Measurements from ENCODE around the gene MAP3K4. TPM values are rescaled to one million over a fixed set of nuclear protein-coding genes. Genes with fewer than 3 reads are reported as not detected.

Gene MAP3K4
- total RNA-seq, 2 experiments from 2014 or later: 30.3 to 38.7 TPM

DNA sequence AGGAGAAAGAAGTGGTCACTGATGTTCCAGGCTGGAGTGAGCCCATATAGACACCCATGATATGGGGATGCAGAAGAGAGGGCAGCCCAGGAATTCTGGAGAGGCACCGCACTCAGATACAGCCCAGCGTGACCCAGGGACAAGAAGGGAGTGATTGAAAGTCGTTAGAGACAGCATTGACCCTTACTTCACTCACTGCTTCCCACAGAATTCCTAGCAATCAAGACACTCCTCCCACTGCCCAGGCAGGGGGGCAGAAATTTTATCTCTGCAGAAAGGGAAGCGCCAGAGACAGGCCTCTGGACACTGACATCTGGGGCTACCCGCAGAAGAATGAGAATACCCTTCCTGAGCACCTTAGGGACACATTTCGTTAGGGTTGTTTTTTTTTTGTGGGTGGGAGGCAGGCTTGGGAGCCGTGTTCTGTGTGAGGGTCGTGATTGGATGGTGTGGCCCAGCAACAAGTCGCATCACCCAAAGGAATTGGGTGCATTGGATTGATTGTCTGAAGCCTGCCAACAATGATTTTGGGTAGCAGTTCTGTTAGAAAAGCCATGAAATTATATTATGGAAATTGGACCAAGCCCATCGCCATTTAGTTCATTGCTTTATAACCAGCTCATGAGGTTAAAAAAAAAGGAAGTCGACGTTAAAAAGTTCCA, 45.9 kb upstream of the MAP3K4 start:
- H3K9me2 ChIP-seq (ENCODE audit: insufficient read depth, low read length): no peaks in the 10 kb centered on the region
- H3K4me3 ChIP-seq (ENCODE audit: low read depth, low read length, poor library complexity, severe bottlenecking): no peak overlapping the region
- H3K27ac ChIP-seq (ENCODE audit: low read depth, low read length, poor library complexity, severe bottlenecking): no peak overlapping the region
- H3K4me2 ChIP-seq (ENCODE audit: low read length): no peak overlapping the region
- no peaks in the 10 kb centered on the region for H3K4me1 ChIP-seq (ENCODE audit: insufficient read depth, low read length, poor library complexity, severe bottlenecking)
- no peaks in the 10 kb centered on the region for H3K9me3 ChIP-seq (ENCODE audit: low read length)
- H3K36me3 ChIP-seq (ENCODE audit: insufficient read depth, low read length): no peaks in the 10 kb centered on the region
- H4K20me1 ChIP-seq (ENCODE audit: insufficient read depth, low read length): no peaks in the 10 kb centered on the region
- no peak for DNase-seq (ENCODE audit: low spot score)
- H3K79me2 ChIP-seq (ENCODE audit: insufficient read depth, low read depth, low read length): no peaks in the 10 kb centered on the region
- H2AFZ ChIP-seq (ENCODE audit: low read length): no peak overlapping the region
- no TSS peak for BruUV-seq (replicated peaks)
- ChIA-PET CTCF (ENCODE audit: unreplicated experiment) (no interaction called here), POLR2A (no interaction called here)
- intact Hi-C loops (cut with micrococcal nuclease; ENCODE audit: unreplicated experiment): no loop called here
- TF ChIP-seq CTCF (conservative IDR thresholded peaks at IDR 0.05; ENCODE audit: low read length): no peak
- no peak for TF ChIP-seq EZH2phosphoT487 (IDR thresholded peaks at IDR 0.05; ENCODE audit: borderline replicate concordance, low read depth, low read length)

- Histone ChIP-seq H3K27ac (ENCODE audit: low read depth, low read length, poor library complexity, severe bottlenecking) (no peak overlapping the region), H3K36me3 (ENCODE audit: insufficient read depth, low read length) (no peaks in the 10 kb centered on the region), H2AFZ (ENCODE audit: low read length) (no peak overlapping the region), H3K79me2 (ENCODE audit: insufficient read depth, low read depth, low read length) (no peaks in the 10 kb centered on the region), H3K4me1 (ENCODE audit: insufficient read depth, low read length, poor library complexity, severe bottlenecking) (no peaks in the 10 kb centered on the region), H3K4me3 (ENCODE audit: low read depth, low read length, poor library complexity, severe bottlenecking) (no peak overlapping the region), H3K9me2 (ENCODE audit: insufficient read depth, low read length) (no peaks in the 10 kb centered on the region), H3K9me3 (ENCODE audit: low read length) (no peaks in the 10 kb centered on the region), H3K4me2 (ENCODE audit: low read length) (no peak overlapping the region), H4K20me1 (ENCODE audit: insufficient read depth, low read length) (no peaks in the 10 kb centered on the region)
- no peak for DNase-seq (ENCODE audit: low spot score)
- intact Hi-C loops (cut with micrococcal nuclease; ENCODE audit: unreplicated experiment): no loop called here
- CTCF ChIA-PET (ENCODE audit: unreplicated experiment): no interaction called here
- TF ChIP-seq CTCF (conservative IDR thresholded peaks at IDR 0.05; ENCODE audit: low read length) (no peak), EZH2phosphoT487 (IDR thresholded peaks at IDR 0.05; ENCODE audit: borderline replicate concordance, low read depth, low read length) (no peak)
- POLR2A ChIA-PET: interaction anchor here (0.7 kb wide), 1 partner anchor 9 kb away, joined by 3 read pairs; no protein-coding TSS in a partner anchor
- BruUV-seq (replicated peaks): no TSS peak
These were observed 42.0 kb upstream of the MAP3K4 start for GRCh38 chr6:160949531-160949930.

GRCh38 chr6:160950507-160950906, 41.1 kb upstream of the MAP3K4 start:
- no peak overlapping the region for H3K4me3 ChIP-seq (ENCODE audit: low read depth, low read length, poor library complexity, severe bottlenecking)
- no peaks in the 10 kb centered on the region for H3K4me1 ChIP-seq (ENCODE audit: insufficient read depth, low read length, poor library complexity, severe bottlenecking)
- H3K4me2 ChIP-seq (ENCODE audit: low read length): no peak overlapping the region
- CTCF ChIA-PET (ENCODE audit: unreplicated experiment): no interaction called here
- no peaks in the 10 kb centered on the region for H3K79me2 ChIP-seq (ENCODE audit: insufficient read depth, low read depth, low read length)
- BruUV-seq (replicated peaks): no TSS peak
- POLR2A ChIA-PET: no interaction called here
- no peak overlapping the region for H2AFZ ChIP-seq (ENCODE audit: low read length)
- no peaks in the 10 kb centered on the region for H3K36me3 ChIP-seq (ENCODE audit: insufficient read depth, low read length)
- TF ChIP-seq EZH2phosphoT487 (IDR thresholded peaks at IDR 0.05; ENCODE audit: borderline replicate concordance, low read depth, low read length): no peak
- TF ChIP-seq CTCF (conservative IDR thresholded peaks at IDR 0.05; ENCODE audit: low read length): no peak
- H3K27ac ChIP-seq (ENCODE audit: low read depth, low read length, poor library complexity, severe bottlenecking): no peak overlapping the region
- no peaks in the 10 kb centered on the region for H4K20me1 ChIP-seq (ENCODE audit: insufficient read depth, low read length)
- no peak for DNase-seq (ENCODE audit: low spot score)
- no peaks in the 10 kb centered on the region for H3K9me2 ChIP-seq (ENCODE audit: insufficient read depth, low read length)
- intact Hi-C loops (cut with micrococcal nuclease; ENCODE audit: unreplicated experiment): no loop called here
- no peaks in the 10 kb centered on the region for H3K9me3 ChIP-seq (ENCODE audit: low read length)
